A549 treated with AZD2906 at 1 μM for 4 hours (cell line): Measurements from ENCODE around the gene H2BK1. TPM values are rescaled to one million over a fixed set of nuclear protein-coding genes. Genes with fewer than 3 reads are reported as not detected.

Experiments used
- total RNA-seq: library from RNA; stranded (reverse); fragments of 200-300 nt; extraction: Qiagen RNA extraction; gene quantifications from 5 replicates; pipeline ENCODE4 v1.2.3, GENCODE V29; 2022

Gene H2BK1
- not detected in 5 replicates for total RNA-seq

DNA sequence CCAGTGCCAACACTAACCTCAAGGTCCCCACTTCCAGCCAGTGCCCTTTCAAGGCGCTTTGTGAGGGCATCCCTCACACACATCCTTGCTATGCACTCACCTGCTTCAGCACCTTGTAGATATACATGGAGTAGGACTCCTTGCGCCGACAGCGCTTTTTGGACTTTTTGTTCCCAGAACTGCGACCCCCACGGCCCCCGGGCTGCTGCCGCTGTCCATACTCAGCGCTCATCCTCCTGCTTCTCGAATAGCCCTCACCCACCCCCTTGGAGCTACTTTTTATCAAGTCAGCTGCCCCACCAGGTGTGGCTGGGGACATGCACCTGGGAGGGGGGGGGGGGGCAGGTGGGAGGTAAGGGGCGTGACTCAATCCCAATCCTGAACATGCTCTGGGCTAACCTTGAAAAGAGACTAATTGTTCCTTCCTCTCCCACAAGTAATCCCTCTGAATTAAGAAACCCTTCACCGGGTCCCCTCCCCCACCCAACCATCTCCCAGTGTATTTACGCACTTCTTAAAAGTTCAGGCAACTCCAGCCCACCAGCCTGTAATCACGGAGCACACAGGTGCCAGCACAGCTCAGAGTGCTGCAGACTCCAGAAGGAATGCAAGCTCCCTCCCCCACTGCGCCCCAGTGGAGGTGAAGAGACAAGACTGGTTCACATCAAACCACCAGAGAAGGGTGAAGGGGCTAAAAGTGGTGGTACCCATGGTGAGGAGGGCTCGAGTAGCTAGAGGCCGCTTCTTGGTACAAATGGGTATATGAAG lies at the start of gene H2BK1:
Gene H2BK1, minus strand, starts transcription at position 402 of the 768 bp plus-strand sequence. Its CDS starts 170 bp downstream, at position 232.

GRCh38 chr7:151248346-151249033 lies 38.2 kb upstream of the H2BK1 start, which contains the start of gene SMARCD3:
TSS of gene SMARCD3 (minus strand) at chr7:151248694. CDS start at chr7:151248562, 132 bp downstream.

DNA sequence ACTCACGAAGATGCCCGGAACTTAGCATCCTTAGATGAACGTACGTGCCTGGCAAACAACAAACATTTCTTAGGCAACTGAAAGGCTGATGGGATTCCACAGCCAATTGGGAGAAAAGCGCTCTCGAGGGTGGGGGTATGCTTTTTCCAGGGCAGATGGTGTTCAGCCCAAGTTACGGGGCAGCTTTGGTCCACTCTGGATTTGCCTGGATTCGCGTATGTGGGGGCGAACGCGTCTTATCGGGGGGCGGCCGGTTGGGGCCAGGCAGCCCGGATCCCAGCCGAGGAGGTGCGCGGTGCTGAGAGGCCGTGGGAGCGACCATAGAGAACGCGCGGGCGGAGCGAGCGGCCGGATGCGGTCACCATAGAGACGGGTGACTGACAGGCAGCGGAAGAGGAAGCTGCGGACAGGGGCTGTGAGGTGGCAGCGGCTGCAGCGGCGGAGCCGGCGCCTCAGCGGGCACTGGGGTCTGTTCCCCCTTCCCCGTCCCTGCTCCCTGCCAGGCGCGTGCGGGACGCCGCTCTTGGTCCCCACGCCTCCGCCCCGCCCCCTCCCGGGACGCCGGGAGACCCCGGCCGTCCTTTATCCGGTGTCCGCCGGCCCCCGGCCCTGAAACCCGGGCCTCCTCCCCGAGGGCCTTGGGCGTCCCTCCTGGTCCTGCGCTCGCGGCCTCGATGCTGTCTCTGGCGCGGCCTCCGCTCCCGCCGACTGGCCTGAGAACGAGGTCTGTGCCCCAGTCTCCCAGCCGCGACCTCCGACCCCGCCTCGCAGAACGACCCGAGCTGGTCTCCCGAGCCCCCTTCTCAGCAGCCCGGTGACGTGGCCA lies 22.0 kb upstream of the H2BK1 start, which contains the start of gene CHPF2:
Gene CHPF2, plus strand, starts transcription at position 393 of the 826 bp plus-strand sequence. CDS start 1,529 bp downstream, outside the sequence.

GRCh38 chr7:151226875-151227782 lies 16.8 kb upstream of the H2BK1 start, which contains the start of gene ABCF2:
TSS of gene ABCF2 (minus strand) at chr7:151227205. CDS start at chr7:151226458, 747 bp downstream.

DNA sequence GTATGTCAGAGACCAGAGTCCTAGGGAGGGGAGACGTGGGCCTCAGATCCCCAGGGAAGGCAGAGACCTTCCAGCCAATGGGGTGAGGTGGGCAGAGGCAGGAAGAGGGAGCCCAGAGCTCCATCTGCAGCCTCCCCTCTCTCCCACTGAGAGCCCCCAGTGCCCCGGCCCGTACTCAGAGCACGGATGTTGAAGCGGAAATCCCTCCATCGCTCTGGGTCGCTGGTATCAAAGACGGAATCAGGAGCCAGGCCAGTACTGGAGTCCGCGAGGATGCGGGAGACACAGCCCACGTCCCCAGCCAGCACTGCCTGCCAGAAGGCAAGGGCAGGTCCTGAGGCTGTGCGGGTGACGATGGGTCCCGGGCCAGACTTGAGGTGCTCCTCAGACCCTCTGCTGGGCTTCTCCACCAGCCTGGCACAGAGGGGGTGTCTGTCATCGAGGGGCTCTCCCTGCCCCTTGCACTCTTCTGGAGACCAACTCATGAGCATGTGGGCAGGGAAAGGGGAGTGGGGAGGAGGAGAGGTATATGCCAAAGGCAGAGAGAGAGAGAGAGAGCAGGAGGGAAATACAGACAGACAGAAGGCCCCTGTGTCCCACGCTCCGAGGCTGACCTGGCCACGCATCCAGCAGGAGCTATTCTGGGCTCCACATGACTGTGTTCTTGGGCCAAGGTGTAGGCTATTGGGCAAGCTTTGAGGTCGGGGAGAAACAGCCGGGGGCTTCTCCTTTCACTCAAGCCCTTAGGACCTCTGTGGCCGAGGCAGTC lies 23.5 kb downstream of the H2BK1 start, which contains the start of gene ASB10:
Gene ASB10, minus strand, starts transcription at position 611 of the 769 bp plus-strand sequence. Its CDS starts 120 bp downstream, at position 491.

GRCh38 chr7:151167197-151167961 lies 42.9 kb downstream of the H2BK1 start, which contains the start of gene GBX1:
TSS of gene GBX1 (minus strand) at chr7:151167694. CDS start at chr7:151167548, 146 bp downstream.

Other genes starting within 250 kb of the H2BK1 start
- 4.0 to 5.9 TPM (median 5.4 TPM) in 5 replicates for gene KCNH2, start 232.2 kb downstream of the H2BK1 start, total RNA-seq
- gene NOS3, start 219.5 kb downstream of the H2BK1 start, total RNA-seq, result 0.30 to 0.69 TPM (median 0.58 TPM) in 5 replicates
- 0.28 to 0.88 TPM (median 0.71 TPM) in 5 replicates for gene ATG9B, start 186.0 kb downstream of the H2BK1 start, total RNA-seq
- gene ABCB8, start 182.0 kb downstream of the H2BK1 start, total RNA-seq, result 36.9 to 51.7 TPM (median 49.2 TPM) in 5 replicates
- 5.1 to 9.9 TPM (median 8.9 TPM) in 5 replicates for gene ASIC3, start 162.0 kb downstream of the H2BK1 start, total RNA-seq
- 29.4 to 32.4 TPM (median 30.5 TPM) in 5 replicates for gene CDK5, start 152.6 kb downstream of the H2BK1 start, total RNA-seq
- 168 to 269 TPM (median 251 TPM) in 5 replicates for gene SLC4A2, start 150.9 kb downstream of the H2BK1 start, total RNA-seq
- gene FASTK, start 129.7 kb downstream of the H2BK1 start, total RNA-seq, result 54.6 to 80.1 TPM (median 75.3 TPM) in 5 replicates
- 36.0 to 59.2 TPM (median 58.8 TPM) in 5 replicates for gene TMUB1, start 127.0 kb downstream of the H2BK1 start, total RNA-seq
- 46.2 to 59.5 TPM (median 59.1 TPM) in 5 replicates for gene AGAP3, start 124.0 kb downstream of the H2BK1 start, total RNA-seq
- gene GBX1, start 42.8 kb downstream of the H2BK1 start, total RNA-seq, result 0.09 TPM in 1 of 5 replicates, not detected in the others
- gene ASB10, start 23.2 kb downstream of the H2BK1 start, total RNA-seq, result not detected in 5 replicates
- 59.8 to 64.2 TPM (median 62.4 TPM) in 5 replicates for gene ABCF2, start 16.7 kb upstream of the H2BK1 start, total RNA-seq
- 38.8 to 44.8 TPM (median 43.5 TPM) in 5 replicates for gene CHPF2, start 22.0 kb upstream of the H2BK1 start, total RNA-seq
- gene SMARCD3, start 38.2 kb upstream of the H2BK1 start, total RNA-seq, result 7.8 to 9.7 TPM (median 9.3 TPM) in 5 replicates
- 31.7 to 47.2 TPM (median 37.0 TPM) in 5 replicates for gene NUB1, start 131.3 kb upstream of the H2BK1 start, total RNA-seq
- 0.13 to 0.26 TPM (median 0.20 TPM) in 5 replicates for gene WDR86, start 199.6 kb upstream of the H2BK1 start, total RNA-seq
- gene CRYGN, start 229.7 kb upstream of the H2BK1 start, total RNA-seq, result not detected in 5 replicates